ENCODE data around the gene RAB8A. TPM values are rescaled to one million over a fixed set of nuclear protein-coding genes. Genes with fewer than 3 reads are reported as not detected.
"Not testable (repeated sequence)": the region's sequence is repeated elsewhere in the genome, so short reads cannot be mapped to it uniquely, and the experiment has no call there.

RAB8A gene
- total RNA-seq, 2 donors from 2014 or later = 53.5 to 58.3 TPM

DNA sequence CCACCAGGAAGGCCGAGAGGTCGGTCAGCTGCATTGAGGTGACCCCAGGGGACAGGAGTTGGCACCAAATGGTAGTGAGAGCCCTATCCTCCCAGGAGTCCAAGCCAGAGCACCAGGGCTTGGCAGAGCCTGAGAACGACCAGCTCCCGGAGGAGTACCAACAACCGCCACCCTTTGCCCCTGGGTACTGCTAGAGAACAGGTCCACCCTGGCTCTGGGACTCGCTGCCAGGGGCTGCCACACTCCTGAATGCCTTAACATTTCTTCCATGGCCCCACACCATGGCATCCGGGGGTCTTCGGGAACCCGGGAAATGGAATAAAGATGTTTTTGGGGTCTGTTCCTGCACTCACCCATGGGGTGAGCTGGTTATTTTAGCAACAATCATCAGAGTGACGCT, 45.9 kb downstream of the RAB8A start:
- intact Hi-C loops (cut with DNase I) = no loop called here
- DNase-seq (ENCODE audit: low spot score) = no peak

GRCh38 chr19:16159655-16160054, 48.0 kb downstream of the RAB8A start:
- intact Hi-C loops (cut with DNase I) = no loop called here
- DNase-seq (ENCODE audit: low spot score) = no peak

DNA sequence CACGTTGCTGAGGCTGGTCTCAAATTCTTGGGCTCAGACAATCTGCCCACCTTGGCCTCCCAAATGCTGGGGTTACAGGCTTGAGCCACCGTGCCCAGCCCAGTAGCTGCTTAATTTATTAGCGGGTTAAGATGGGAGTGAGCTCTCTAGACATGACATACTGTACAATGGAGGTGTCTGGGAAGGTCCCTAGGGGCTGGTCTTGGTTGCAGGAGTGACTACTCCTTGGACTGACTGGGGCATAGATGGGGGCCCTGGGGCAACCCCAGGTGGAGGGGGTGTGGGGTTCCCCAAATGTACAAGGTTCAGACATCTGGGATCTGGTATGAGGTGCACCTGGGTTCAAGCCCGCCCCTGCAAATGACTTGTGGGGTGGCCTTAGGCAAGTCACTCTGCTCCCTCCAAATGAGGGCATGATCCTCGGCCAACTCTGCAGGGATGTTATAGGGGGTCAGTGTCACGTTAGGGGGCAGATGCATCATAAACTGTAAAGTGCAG, 48.8 kb downstream of the RAB8A start:
- DNase-seq (ENCODE audit: low spot score) = no peak
- intact Hi-C loops (cut with DNase I) = no loop called here

- no peak for DNase-seq (ENCODE audit: low spot score)
- intact Hi-C loops (cut with DNase I) = no loop called here
Measured at GRCh38 chr19:16160943-16161560, 49.4 kb downstream of the RAB8A start.

GRCh38 chr19:16161840-16162239, 50.2 kb downstream of the RAB8A start:
- no peak for DNase-seq (ENCODE audit: low spot score)
- intact Hi-C loops (cut with DNase I) = no loop called here

- no peak for DNase-seq (ENCODE audit: low spot score)
- intact Hi-C loops (cut with DNase I) = no loop called here
Measured at GRCh38 chr19:16164222-16164890, 52.7 kb downstream of the RAB8A start.

- no peak for DNase-seq (ENCODE audit: low spot score)
- intact Hi-C loops (cut with DNase I) = no loop called here
Measured at GRCh38 chr19:16166417-16166816, 54.7 kb downstream of the RAB8A start.

DNA sequence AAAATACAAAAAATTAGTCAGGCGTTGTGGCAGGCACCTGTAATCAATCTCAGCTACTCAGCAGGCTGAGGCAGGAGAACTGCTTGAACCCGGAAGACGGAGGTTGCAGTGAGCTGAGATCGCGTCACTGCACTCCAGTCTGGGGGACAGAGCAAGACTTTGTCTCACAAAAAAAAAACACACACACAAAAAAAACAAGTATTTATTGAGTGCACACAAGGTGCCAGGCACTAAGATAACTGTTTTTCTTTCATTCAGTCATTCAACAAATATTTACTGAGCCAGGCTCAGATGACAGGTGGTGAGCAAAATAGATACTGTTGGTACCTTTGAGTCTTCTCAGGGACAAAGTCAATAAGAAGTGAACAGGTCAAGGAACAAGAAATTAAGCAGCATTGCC, 55.4 kb downstream of the RAB8A start:
- DNase-seq (ENCODE audit: low spot score) = no peak
- intact Hi-C loops (cut with DNase I) = no loop called here

- intact Hi-C loops (cut with DNase I) = no loop called here
Measured at GRCh38 chr19:16168465-16169081, 56.9 kb downstream of the RAB8A start.

GRCh38 chr19:16170134-16170533, 58.4 kb downstream of the RAB8A start:
- intact Hi-C loops (cut with DNase I) = no loop called here
- DNase-seq (ENCODE audit: low spot score) = no peak

More at GRCh38 chr19:16168465-16169081, 56.9 kb downstream of the RAB8A start:
- DNase-seq (ENCODE audit: low spot score) = no peak

DNA sequence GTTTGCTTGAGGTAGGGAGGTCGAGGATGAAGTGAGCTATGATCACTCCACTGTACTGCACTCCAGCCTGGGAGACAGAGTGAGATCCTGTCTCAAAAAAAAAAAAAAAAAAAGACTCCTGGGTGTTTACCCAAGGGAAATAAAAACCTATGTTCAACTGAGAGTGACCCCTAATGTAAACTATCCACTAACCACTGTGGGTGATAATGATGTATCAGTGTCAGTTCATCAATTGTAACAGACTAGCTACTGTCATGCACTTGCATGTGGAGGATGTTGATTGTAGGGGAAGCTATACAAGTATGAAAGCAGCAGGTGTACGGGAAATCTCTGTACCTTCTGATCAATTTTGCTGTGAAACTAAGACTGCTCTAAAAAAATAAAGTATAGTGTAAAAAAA, 64.3 kb downstream of the RAB8A start:
- intact Hi-C loops (cut with DNase I) = loop anchor here in 1 of 2 donors (5.0 kb wide), 1 partner anchor 801 kb away; no protein-coding TSS in a partner anchor
- DNase-seq (ENCODE audit: low spot score) = no peak

- DNase-seq (ENCODE audit: low spot score) = not testable (repeated sequence)
- intact Hi-C loops (cut with DNase I) = loop anchor here in 1 of 2 donors (5.0 kb wide), 1 partner anchor 798 kb away; no protein-coding TSS in a partner anchor
Measured at GRCh38 chr19:16178866-16179265, 67.2 kb downstream of the RAB8A start.

DNA sequence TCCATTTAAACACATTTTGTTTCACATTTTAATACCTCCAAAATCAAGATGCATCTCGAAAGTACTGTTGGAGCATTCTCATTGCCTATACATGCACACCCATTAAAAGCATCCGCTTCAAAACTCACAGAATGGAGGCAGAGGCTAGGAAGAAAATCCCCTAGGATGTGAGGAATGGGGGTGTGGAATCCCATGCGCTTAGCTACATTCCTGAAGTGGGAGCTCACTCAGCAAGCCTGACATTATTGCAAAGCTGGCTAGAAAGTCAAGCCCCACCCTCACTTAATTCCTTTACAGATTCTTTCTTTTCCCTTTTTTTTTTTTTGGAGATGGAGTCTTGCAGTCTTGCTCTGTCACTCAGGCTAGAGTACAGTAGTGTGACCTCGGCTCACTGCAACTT, 68.9 kb downstream of the RAB8A start:
- intact Hi-C loops (cut with DNase I) = loop anchor here (5.0 to 10.0 kb wide), 5 partner anchors 66 to 556 kb away; partner anchors contain the start of gene RAB8A (in 1 of the 2)
- DNase-seq (ENCODE audit: low spot score) = no peak

Other genes with a start within 250 kb of the RAB8A start
- gene CYP4F2, start 213.8 kb upstream of the RAB8A start, total RNA-seq = not detected
- under 1 TPM in 1 of 2 donors, not detected in 1; 0.14 TPM for gene CYP4F11, start 177.4 kb upstream of the RAB8A start, total RNA-seq
- not detected for gene OR10H4, start 162.9 kb upstream of the RAB8A start, total RNA-seq
- gene TPM4, start 35.4 kb upstream of the RAB8A start, total RNA-seq = 1,000 to 10,000 TPM; 1,050 to 1,475 TPM
- 1 to 10 TPM in 1 of 2 donors, under 1 TPM in 1; 0.81 to 1.1 TPM for gene HSH2D, start 31.8 kb downstream of the RAB8A start, total RNA-seq
- not detected for gene CIB3, start 61.6 kb downstream of the RAB8A start, total RNA-seq
- 10 to 100 TPM; 46.4 to 47.8 TPM for gene FAM32A, start 73.5 kb downstream of the RAB8A start, total RNA-seq
- 10 to 100 TPM; 59.4 to 66.4 TPM for gene AP1M1, start 86.0 kb downstream of the RAB8A start, total RNA-seq
- 100 to 1,000 TPM in 1 of 2 donors, 10 to 100 TPM in 1; 97.8 to 208 TPM for gene KLF2, start 212.9 kb downstream of the RAB8A start, total RNA-seq

Measured in posterior vena cava (tissue), 2 donors.